H9 (cell line): ENCODE measurements around the gene ZBED5. TPM values are rescaled to one million over a fixed set of nuclear protein-coding genes. Genes with fewer than 3 reads are reported as not detected.

Experiments used
- DNase-seq: peaks from one replicate; pipeline ENCODE4 v3.0.0-alpha.2; 2017
- H2AFZ ChIP-seq: one replicate; pipeline ENCODE4 v1.6.1; 2013; ENCODE audit warnings: mild to moderate bottlenecking, low read length, control low read depth, moderate library complexity
- H2AK5ac ChIP-seq: 2 replicates; pipeline ENCODE4 v1.6.1; 2013; ENCODE audit warnings: low read length, control low read depth, mixed read lengths; ENCODE audit not compliant: insufficient read length
- H2BK120ac ChIP-seq: one replicate; pipeline ENCODE4 v1.6.1; 2013; ENCODE audit warnings: low read depth, mild to moderate bottlenecking, low read length, control low read depth, inconsistent platforms; ENCODE audit not compliant: poor library complexity, severe bottlenecking
- H2BK12ac ChIP-seq: 2 replicates; pipeline ENCODE4 v1.6.1; 2013; ENCODE audit warnings: low read length, control low read depth, mixed read lengths, low read depth; ENCODE audit not compliant: insufficient read length
- H2BK15ac ChIP-seq: 2 replicates; pipeline ENCODE4 v1.6.1; 2013; ENCODE audit warnings: low read depth, low read length, control low read depth
- H2BK20ac ChIP-seq: one replicate; pipeline ENCODE4 v1.6.1; 2013; ENCODE audit warnings: low read depth, mild to moderate bottlenecking, low read length, control low read depth, inconsistent platforms; ENCODE audit not compliant: poor library complexity, severe bottlenecking
- H2BK5ac ChIP-seq: 2 replicates; pipeline ENCODE4 v1.6.1; 2013; ENCODE audit warnings: low read length, control low read depth, mixed read lengths; ENCODE audit not compliant: insufficient read length
- H3K14ac ChIP-seq: 2 replicates; pipeline ENCODE4 v1.6.1; 2013; ENCODE audit warnings: low read length, control low read depth; ENCODE audit not compliant: insufficient read depth
- H3K18ac ChIP-seq: 2 replicates; pipeline ENCODE4 v1.6.1; 2013; ENCODE audit warnings: low read depth, mild to moderate bottlenecking, mixed read lengths, low read length, control low read depth; ENCODE audit not compliant: insufficient read length
- H3K23ac ChIP-seq: 2 replicates; pipeline ENCODE4 v1.6.1; 2013; ENCODE audit warnings: low read length, control low read depth, mixed read lengths, low read depth; ENCODE audit not compliant: insufficient read length
- H3K23me2 ChIP-seq: 2 replicates; pipeline ENCODE4 v1.6.1; 2013; ENCODE audit warnings: low read depth, mild to moderate bottlenecking, mixed read lengths, low read length, control low read depth; ENCODE audit not compliant: insufficient read length, poor library complexity, severe bottlenecking
- H3K27ac ChIP-seq: 2 replicates; pipeline ENCODE4 v1.5.1; 2013; ENCODE audit warnings: low read length, control low read depth, mixed read lengths, low read depth; ENCODE audit not compliant: insufficient read length
- H3K27me3 ChIP-seq: 2 replicates; pipeline ENCODE4 v1.6.1; 2013; ENCODE audit warnings: low read length, control low read depth, inconsistent platforms; ENCODE audit not compliant: insufficient read depth
- H3K4ac ChIP-seq: 2 replicates; pipeline ENCODE4 v1.6.1; 2013; ENCODE audit warnings: low read depth, mild to moderate bottlenecking, control low read depth, inconsistent platforms, low read length, moderate library complexity
- H3K4me1 ChIP-seq: 2 replicates; pipeline ENCODE4 v1.6.1; 2013; ENCODE audit warnings: low read length, control low read depth, inconsistent platforms; ENCODE audit not compliant: insufficient read depth
- H3K4me2 ChIP-seq: 2 replicates; pipeline ENCODE4 v1.6.1; 2013; ENCODE audit warnings: low read length, control low read depth, mixed read lengths; ENCODE audit not compliant: insufficient read length, insufficient read depth
- H3K56ac ChIP-seq: 2 replicates; pipeline ENCODE4 v1.6.1; 2013; ENCODE audit warnings: low read depth, mild to moderate bottlenecking, mixed read lengths, low read length, control low read depth; ENCODE audit not compliant: insufficient read length
- H3K79me1 ChIP-seq: 2 replicates; pipeline ENCODE4 v1.6.1; 2013; ENCODE audit warnings: low read depth, mild to moderate bottlenecking, moderate library complexity, low read length, control low read depth, inconsistent platforms; ENCODE audit not compliant: insufficient read depth, poor library complexity, severe bottlenecking
- H3K79me2 ChIP-seq: 2 replicates; pipeline ENCODE4 v1.6.1; 2013; ENCODE audit warnings: low read length, control low read depth, inconsistent platforms; ENCODE audit not compliant: insufficient read depth
- H3K9ac ChIP-seq: 2 replicates; pipeline ENCODE4 v1.6.1; 2013; ENCODE audit warnings: low read length, control low read depth, mixed read lengths; ENCODE audit not compliant: insufficient read length; ENCODE audit errors: extremely low read depth
- H3K9me3 ChIP-seq: one replicate; pipeline ENCODE4 v1.6.1; 2013; ENCODE audit warnings: low read depth, low read length, inconsistent platforms; ENCODE audit not compliant: control insufficient read depth
- H3T11ph ChIP-seq: one replicate; pipeline ENCODE4 v1.6.1; 2013; ENCODE audit warnings: mild to moderate bottlenecking, low read length, control low read depth, inconsistent platforms
- H4K20me1 ChIP-seq: one replicate; pipeline ENCODE4 v1.6.1; 2013; ENCODE audit not compliant: control insufficient read depth, insufficient read length, insufficient read depth
- H4K5ac ChIP-seq: 2 replicates; pipeline ENCODE4 v1.6.1; 2013; ENCODE audit warnings: low read depth, mild to moderate bottlenecking, mixed read lengths, low read length, control low read depth; ENCODE audit not compliant: insufficient read length
- H4K8ac ChIP-seq: replicated peaks from 2 replicates; pipeline ENCODE4 v1.6.1; 2013; ENCODE audit warnings: low read length, control low read depth, mixed read lengths, low read depth; ENCODE audit not compliant: insufficient read length
- H4K91ac ChIP-seq: 2 replicates; pipeline ENCODE4 v1.6.1; 2013; ENCODE audit warnings: low read depth, mild to moderate bottlenecking, moderate library complexity, mixed read lengths, low read length, control low read depth; ENCODE audit not compliant: insufficient read length
- H3K27ac Mint-ChIP-seq, 3 experiments: 2 replicates in 2 of 3; 3 replicates in 1 of 3; pipeline ENCODE4 v1.8.0; 2020 to 2021; ENCODE audit warnings: mixed read lengths in 3 of 3, mild to moderate bottlenecking in 1 of 3, moderate library complexity in 1 of 3
- H3K27me3 Mint-ChIP-seq: 2 replicates; pipeline ENCODE4 v1.8.0; 2021; ENCODE audit warnings: low read depth, mild to moderate bottlenecking, moderate library complexity, mixed read lengths
- H3K36me3 Mint-ChIP-seq, 3 experiments: 2 replicates in 2 of 3; 3 replicates in 1 of 3; pipeline ENCODE4 v1.8.0; 2020 to 2021; ENCODE audit warnings: low read depth in 3 of 3, mixed read lengths in 3 of 3; ENCODE audit not compliant: insufficient read depth in 1 of 3
- H3K4me1 Mint-ChIP-seq, 2 experiments: 2 replicates each; pipeline ENCODE4 v1.8.0; 2020; ENCODE audit warnings: mixed read lengths in 2 of 2
- H3K4me3 Mint-ChIP-seq, 2 experiments: 2 replicates in 1 of 2; 3 replicates in 1 of 2; pipeline ENCODE4 v1.8.0; 2020 to 2021; ENCODE audit warnings: mild to moderate bottlenecking in 2 of 2, mixed read lengths in 2 of 2, moderate library complexity in 1 of 2
- H3K9me3 Mint-ChIP-seq, 2 experiments: 2 replicates in 1 of 2; 3 replicates in 1 of 2; pipeline ENCODE4 v1.8.0; 2020; ENCODE audit warnings: mild to moderate bottlenecking in 2 of 2, mixed read lengths in 2 of 2, moderate library complexity in 1 of 2
- CTCF ChIP-seq: fragments of 200-600 bp; sonication (generic); conservative IDR thresholded peaks from 3 replicates; pipeline ENCODE4 v1.8.0; 2021; ENCODE audit warnings: antibody characterized with exemption, mild to moderate bottlenecking
- WGBS: extraction: QIAGEN DNeasy Blood & Tissue Kit; methylation state at CpG from one replicate; pipeline ENCODE4 v1.1.7; 2013; ENCODE audit warnings: missing lambda C conversion rate, low lambda C conversion rate, mixed read lengths; ENCODE audit not compliant: insufficient read length; ENCODE audit errors: extremely low coverage; 5-methylcytosine and 5-hydroxymethylcytosine counted together
- long read RNA-seq: library from polyadenylated mRNA; unstranded; transcript quantifications from one replicate; pipeline ENCODE4 v2.0.0, GENCODE V29; 2020
- total RNA-seq: library from RNA; stranded (reverse); gene quantifications from 2 replicates; pipeline ENCODE4 v1.2.1, GENCODE V29; 2021

The ZBED5 gene
- 65.8 TPM in 2 replicates for total RNA-seq
- long read RNA-seq, transcript ZBED5-201 (3 exons, 2,512 nt), result major isoform, 32 of 71 reads
- long read RNA-seq, transcript ZBED5-202 (3 exons, 2,741 nt), result minor isoform, 7 of 71 reads
- long read RNA-seq, partial matches to known transcripts, result 4 of 71 reads
- long read RNA-seq, other reads (novel, unspliced or antisense), result 24 of 71 reads

GRCh38 chr11:10857709-10858438 lies at the start of gene ZBED5:
ZBED5 (minus strand) TSS chr11:10858053; CDS start chr11:10854945, 3,108 bp downstream.
- peak within 1 kb of the TSS; percentile 87 for H3K14ac ChIP-seq
- H3K79me1 ChIP-seq, result no peaks in the 10 kb centered on the region
- H3K4me2 ChIP-seq, result peak within 1 kb of the TSS; percentile 95
- Mint-ChIP-seq H3K4me3 (peak within 1 kb of the TSS; percentile 100), H3K27ac (peak within 1 kb of the TSS; percentile 100), H3K9me3 (peaks cover 0 to 2% of the 10 kb centered on the region in 2 experiments; a peak in 1 of 5 replicates), H3K4me1 (peaks cover 24 to 30% of the 10 kb centered on the region in 2 experiments), H3K36me3 (peaks cover 20 to 35% (median 30%) of the 10 kb centered on the region in 3 experiments), H3K27me3 (no peaks in the 10 kb centered on the region)
- peak within 1 kb of the TSS; percentile 23 for H3K56ac ChIP-seq
- H3K4me1 ChIP-seq, result no peaks in the 10 kb centered on the region
- H4K20me1 ChIP-seq, result no peaks in the 10 kb centered on the region
- no peaks in the 10 kb centered on the region for H3K9me3 ChIP-seq
- H4K5ac ChIP-seq, result no peak within 1 kb of the TSS
- H4K91ac ChIP-seq, result no peak within 1 kb of the TSS
- H3K23me2 ChIP-seq, result peaks cover 14% of the 10 kb centered on the region
- no CpG with 5 or more reads among the region's 59 CpGs for WGBS
- no peak within 1 kb of the TSS for H3K4ac ChIP-seq
- 0 out of 3 replicates have a peak, but pooled peaks have one; percentile 18 for TF ChIP-seq CTCF
- peak; percentile 98 for DNase-seq
- no peak within 1 kb of the TSS for H2BK5ac ChIP-seq
- no peak within 1 kb of the TSS for H2BK15ac ChIP-seq
- no peaks in the 10 kb centered on the region for H3K27me3 ChIP-seq
- peaks cover 5% of the 10 kb centered on the region; the same call in 1 of the 2 replicates for H3K79me2 ChIP-seq
- no peak within 1 kb of the TSS for H4K8ac ChIP-seq
- no peak within 1 kb of the TSS for H2AK5ac ChIP-seq
- peak within 1 kb of the TSS; percentile 92 for H3K9ac ChIP-seq
- H3K18ac ChIP-seq, result peak within 1 kb of the TSS; percentile 88
- no peak within 1 kb of the TSS for H2BK20ac ChIP-seq
- no peak within 1 kb of the TSS for H3K23ac ChIP-seq
- peak within 1 kb of the TSS; percentile 53 for H2AFZ ChIP-seq
- H3T11ph ChIP-seq, result no peak within 1 kb of the TSS
- no peak within 1 kb of the TSS for H2BK12ac ChIP-seq
- no peak within 1 kb of the TSS for H2BK120ac ChIP-seq
- peak within 1 kb of the TSS; percentile 81 for H3K27ac ChIP-seq
